GM12892 (cell line): ENCODE measurements around the gene ZGPAT.

Source experiments
- DNase-seq: peaks from one replicate; pipeline ENCODE4 v3.0.0; 2011; ENCODE audit not compliant: insufficient read length
- FAIRE-seq: peaks from 2 replicates; lab custom pipeline; 2011; peaks lifted over from hg19 to GRCh38; lab: Jason Lieb, UNC
- POLR2A ChIP-seq: IDR thresholded peaks from 2 replicates; pipeline ENCODE4 v1.6.1; 2011; ENCODE audit warnings: low read depth, low read length, control low read depth
- POLR2AphosphoS5 ChIP-seq: IDR thresholded peaks from 2 replicates; pipeline ENCODE4 v1.6.1; 2011; ENCODE audit warnings: low read depth, low read length, control low read depth
- TAF1 ChIP-seq: IDR thresholded peaks from 2 replicates; pipeline ENCODE4 v1.6.1; 2011; ENCODE audit warnings: low read depth, mild to moderate bottlenecking, control low read depth, low read length, borderline replicate concordance

Gene ZGPAT

DNA sequence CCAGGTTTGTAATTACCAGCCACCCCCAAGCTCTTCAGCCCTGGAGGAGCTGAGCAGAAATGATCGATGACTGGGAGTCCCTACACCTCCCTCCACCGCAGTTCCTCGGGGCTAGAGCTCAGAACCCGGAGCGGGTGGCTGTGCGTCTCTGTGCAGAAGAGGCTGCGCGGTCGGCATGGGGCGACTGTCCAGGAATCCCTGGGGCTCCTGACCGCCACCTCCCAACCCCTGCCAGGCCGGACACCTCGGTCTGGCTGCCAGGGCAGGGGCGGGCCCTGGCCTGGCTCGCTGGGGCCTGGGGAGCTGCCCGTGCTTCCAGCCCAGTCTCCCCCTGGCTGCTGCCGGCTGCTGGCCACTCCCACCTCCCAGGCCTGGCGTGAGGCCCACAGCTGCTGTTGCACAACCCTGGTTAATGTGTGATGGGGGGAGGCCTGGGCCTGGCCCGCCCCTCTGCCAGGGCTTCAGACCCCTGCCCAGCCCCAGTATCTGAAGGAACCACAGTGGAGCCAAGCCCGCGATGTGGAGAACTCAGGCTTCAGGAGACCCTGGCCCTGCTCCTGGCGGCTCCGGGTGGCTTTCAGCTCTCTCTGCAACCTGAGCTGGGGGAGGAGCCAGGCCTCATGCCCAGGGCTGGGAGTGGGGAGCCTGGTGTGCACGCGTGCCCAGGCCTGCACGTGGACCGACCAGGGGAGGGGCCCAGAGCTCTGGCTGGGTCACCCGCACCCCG lies 33.0 kb downstream of the ZGPAT start:
- no peak for DNase-seq
- no peak for TF ChIP-seq POLR2A
- TF ChIP-seq TAF1 = no peak
- TF ChIP-seq POLR2AphosphoS5 = no peak
- FAIRE-seq = no peak

DNA sequence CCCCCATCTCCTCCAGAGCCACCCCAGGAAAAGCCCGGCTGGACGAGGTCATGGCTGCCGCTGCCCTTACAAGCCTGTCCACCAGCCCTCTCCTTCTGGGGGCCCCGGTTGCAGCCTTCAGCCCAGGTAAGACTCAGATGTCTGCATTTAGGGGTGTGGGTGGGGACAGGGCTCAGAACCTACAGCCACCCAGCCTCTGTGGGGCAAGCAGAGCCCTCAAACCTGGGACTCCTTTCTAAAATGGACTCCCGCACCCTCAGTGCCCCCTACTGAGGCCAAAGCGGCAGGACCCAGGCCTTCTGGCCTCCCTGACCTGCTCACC lies 33.5 kb downstream of the ZGPAT start:
- no peak for TF ChIP-seq POLR2A
- TF ChIP-seq TAF1 = no peak
- TF ChIP-seq POLR2AphosphoS5 = no peak
- FAIRE-seq = no peak

DNA sequence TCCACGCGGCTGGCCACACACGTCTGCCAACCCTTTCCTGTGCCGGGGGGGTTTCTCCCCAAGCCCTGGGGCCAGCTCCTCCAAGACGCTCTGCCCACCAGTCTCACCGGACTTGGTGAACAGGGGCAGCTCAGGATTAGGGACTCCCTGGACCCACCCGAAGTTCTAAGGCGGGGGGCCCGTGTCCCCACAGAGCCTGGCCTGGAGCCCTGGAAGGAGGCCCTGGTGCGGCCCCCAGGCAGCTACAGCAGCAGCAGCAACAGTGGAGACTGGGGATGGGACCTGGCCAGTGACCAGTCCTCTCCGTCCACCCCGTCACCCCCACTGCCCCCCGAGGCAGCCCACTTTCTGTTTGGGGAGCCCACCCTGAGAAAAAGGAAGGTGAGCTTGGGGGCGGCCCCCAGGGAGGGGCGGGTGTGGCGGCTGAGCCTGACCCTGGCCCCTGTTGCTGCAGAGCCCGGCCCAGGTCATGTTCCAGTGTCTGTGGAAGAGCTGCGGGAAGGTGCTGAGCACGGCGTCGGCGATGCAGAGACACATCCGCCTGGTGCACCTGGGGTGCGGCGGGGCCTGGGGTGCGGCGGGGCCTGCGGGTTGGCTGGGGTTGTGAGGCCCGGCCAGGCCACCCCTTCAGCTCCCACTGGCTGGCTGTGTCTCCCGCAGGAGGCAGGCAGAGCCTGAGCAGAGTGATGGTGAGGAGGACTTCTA lies 34.0 kb downstream of the ZGPAT start:
- no peak for DNase-seq
- no peak for TF ChIP-seq POLR2A
- TF ChIP-seq TAF1 = no peak
- TF ChIP-seq POLR2AphosphoS5 = no peak
- FAIRE-seq = no peak

More for the DNA sequence above, 33.5 kb downstream of the ZGPAT start:
- no peak for DNase-seq

DNA sequence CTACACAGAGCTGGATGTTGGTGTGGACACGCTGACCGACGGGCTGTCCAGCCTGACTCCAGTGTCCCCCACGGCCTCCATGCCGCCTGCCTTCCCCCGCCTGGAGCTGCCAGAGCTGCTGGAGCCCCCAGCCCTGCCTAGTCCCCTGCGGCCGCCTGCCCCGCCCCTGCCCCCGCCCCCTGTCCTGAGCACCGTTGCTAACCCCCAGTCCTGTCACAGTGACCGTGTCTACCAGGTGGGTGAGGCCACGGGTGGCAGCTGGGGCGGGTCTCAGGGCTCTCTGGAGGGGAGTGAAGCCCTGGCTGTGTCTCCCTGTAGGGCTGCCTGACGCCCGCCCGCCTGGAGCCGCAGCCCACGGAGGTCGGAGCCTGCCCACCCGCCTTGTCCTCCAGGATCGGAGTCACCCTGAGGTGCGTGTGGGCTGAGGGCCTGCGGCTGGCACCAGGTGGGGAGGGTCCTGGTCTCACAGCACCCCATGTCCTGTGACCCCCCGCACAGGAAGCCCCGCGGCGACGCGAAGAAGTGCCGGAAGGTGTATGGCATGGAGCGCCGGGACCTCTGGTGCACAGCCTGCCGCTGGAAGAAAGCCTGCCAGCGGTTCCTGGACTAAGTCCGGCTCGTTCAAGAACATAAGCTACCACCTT lies 34.7 kb downstream of the ZGPAT start:
- no peak for DNase-seq

DNA sequence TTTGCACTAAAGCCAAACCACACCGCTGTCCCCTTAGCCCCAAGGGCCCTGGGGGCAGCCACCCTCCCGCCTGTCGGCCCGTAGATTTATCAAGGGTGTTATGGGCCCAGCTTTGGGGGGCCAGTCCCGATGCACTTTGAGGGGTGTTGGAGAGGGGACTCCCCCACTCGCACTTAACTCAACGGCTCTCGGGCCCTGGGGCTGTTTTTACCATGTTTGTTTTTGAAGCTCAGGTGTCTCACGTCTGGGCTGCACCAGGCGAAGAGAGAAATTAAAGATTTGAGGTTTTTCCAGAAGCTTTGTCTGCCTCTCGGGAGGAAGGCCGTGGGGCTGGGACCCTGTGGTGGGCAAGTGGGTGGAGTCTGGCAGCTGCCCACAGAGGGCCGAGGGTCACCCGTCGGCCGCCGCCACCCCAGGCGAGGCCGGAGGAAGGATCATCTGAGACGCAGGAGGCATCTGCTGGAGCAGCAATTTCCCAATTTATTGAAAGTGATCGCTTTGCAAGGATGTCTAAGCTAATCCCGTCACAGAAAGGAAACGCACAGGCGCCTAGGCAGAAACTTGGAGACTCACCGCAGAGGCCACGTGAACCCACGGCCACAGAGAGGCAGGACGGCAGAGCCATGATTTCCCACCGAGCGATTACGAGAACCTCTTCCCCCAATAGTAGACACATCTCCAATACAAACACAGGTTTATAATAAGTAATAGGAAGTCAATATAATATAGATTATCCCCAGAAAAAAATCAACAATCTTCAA lies 35.6 kb downstream of the ZGPAT start:
- no peak for DNase-seq
- FAIRE-seq = no peak
- no peak for TF ChIP-seq POLR2A
- TF ChIP-seq POLR2AphosphoS5 = no peak
- TF ChIP-seq TAF1 = no peak

More for the DNA sequence above, 34.7 kb downstream of the ZGPAT start:
- TF ChIP-seq POLR2AphosphoS5 (no peak), POLR2A (no peak), TAF1 (no peak)
- FAIRE-seq = no peak

DNA sequence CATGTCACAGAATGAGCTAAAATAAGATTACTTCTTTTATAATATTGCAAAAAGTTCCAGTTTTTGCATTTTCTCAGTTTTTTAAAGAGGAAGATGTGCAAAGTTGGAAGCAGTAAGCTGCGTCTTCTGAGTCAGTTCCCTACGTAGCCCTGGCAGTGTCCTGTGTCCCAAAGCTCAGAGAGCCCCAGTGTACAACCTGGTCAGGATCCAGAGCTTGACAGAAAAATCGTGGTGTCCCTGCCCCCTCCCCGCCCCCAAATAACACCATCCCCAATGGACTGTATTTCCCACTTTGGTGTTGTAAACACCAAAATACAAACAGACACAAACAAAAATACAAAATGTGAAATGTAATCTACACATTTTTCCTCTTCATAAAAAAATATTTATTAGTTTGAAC lies 36.3 kb downstream of the ZGPAT start:
- no peak for DNase-seq
- TF ChIP-seq POLR2AphosphoS5 (no peak), POLR2A (no peak), TAF1 (no peak)
- FAIRE-seq = no peak

DNA sequence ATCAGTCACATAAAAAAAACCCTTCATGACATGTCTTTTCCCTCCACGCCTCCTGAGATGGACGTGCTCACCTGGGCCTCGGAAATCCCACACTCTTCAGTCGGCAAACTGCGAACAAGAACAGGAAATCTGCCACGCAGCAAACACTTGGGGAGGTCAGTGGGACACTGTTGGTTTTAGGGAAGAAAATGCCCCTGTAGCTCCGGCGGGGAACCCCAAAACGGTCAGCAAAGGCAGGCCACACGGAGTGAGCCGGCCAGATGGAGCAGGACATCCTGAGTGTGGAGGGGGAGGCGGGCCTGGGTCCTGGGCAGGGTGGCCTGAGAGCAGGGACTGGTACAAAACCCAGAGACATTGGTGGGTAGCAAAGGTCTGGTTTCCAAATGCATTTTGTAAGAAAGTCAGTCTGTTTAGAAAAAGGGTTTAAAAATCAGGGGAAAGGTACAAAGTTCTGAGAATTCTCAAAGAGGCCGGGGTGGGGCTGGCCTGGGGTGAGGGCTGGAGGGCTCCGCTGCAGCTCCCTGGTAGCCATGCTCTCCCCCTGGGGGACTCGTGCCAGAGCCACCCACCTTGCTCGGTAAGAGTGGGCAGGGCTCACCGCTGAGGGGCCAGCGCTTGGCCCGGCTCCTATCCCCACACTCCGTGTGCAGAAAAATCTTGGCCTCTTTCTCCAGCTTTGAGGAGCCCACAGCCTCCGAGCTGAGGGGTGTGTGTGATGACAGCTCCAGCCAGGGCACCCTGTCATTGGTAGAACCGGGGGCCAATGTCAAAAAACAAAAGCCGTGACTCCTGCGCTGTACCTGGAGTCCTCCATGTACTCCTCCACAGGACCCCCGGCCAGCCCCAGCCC lies 37.0 kb downstream of the ZGPAT start:
- TF ChIP-seq POLR2A (no peak), TAF1 (no peak), POLR2AphosphoS5 (no peak)
- FAIRE-seq = no peak
- no peak for DNase-seq

DNA sequence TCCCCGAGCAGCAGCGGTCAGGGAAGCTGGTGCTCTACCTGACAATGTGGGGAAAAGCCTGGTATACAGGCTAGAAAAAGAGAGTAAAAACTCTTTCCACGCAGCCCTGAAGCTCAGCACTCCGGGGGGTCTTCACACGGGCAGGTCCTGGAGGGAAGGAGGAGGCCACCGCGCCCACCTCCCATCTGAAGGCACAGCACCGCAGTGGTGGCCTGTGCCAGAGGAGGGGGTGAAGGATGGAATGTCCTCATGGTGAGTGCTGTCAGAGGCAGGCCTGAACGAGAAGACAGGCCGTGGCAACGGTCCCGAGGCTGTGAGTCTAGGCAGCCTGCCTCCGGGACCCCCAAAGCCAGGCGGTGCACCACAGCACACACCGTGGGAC lies 37.6 kb downstream of the ZGPAT start:
- no peak for TF ChIP-seq POLR2AphosphoS5
- TF ChIP-seq TAF1 = no peak
- no peak for TF ChIP-seq POLR2A

DNA sequence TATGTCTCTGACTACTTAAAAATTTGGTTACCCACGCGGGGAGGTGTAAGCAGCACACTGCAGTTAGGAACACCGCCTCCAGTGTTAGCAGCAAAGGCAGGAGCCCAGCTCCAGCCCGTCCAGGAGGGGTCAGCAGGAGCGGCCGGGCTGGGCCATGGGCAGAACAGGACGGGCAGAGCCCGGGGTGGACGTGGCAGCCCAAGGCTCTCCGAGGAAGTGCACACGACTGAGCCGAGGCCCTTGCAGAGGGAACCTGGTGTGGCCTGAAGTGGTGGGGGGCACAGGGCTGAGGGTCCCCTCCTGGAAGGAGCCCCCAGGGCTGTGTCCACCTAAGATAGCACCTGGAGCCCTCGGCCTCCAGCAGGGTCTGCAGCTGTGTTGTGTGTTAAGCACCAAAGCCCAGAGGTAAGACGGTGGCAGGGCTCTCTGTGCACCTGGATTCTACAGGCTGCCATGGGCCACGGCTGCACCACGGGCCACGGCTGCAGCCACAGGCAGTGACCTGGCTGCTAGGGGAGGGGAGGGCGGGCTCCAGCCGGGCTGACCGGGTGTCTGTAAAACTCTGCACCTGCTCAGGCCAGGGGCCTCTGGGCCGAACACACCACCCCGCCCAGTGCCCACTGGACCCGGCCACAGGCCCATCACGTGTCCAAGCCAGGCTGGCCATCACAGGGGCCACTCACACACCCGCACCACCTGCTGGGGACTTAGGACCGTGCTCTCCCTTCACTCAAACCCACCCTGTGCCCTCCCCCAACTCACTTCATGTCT lies 38.3 kb downstream of the ZGPAT start:
- TF ChIP-seq POLR2AphosphoS5 (no peak), POLR2A (no peak), TAF1 (no peak)
- DNase-seq (no peak), FAIRE-seq (no peak)

More for the DNA sequence above, 37.6 kb downstream of the ZGPAT start:
- FAIRE-seq (no peak), DNase-seq (no peak)

DNA sequence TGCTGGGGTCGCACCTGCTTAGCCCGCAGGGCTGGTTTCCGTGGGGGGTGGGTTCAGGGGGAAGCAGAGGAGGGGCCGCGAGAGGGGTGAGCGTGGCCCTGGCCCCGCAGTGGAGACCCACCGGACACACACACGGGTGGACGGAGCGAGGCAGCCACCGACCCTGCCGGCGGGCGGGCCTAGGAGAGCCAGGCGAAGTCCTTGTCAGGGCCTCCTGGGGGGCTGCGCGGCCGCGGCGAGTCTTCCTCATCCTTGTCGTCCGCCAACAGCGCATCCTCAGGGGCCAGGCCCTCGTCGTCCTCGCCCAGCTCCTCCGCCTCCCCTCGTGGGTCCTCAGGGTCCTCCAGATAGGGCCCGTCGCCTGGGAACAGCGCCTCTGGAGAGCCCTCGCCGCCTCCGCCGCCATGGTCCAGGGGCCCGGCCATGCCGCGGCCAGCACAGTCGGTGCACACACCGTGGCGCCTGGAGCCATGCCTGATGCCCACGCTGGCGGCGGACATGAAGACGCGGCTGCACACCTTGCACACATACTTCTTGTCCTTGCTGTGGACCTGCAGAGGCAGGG lies 39.0 kb downstream of the ZGPAT start:
- DNase-seq = no peak
- no peak for TF ChIP-seq POLR2AphosphoS5
- no peak for FAIRE-seq
